GM19328 (cell line): ENCODE data around the gene OR12D1.
"Not testable (repeated sequence)": the region's sequence is repeated elsewhere in the genome, so short reads cannot be mapped to it uniquely, and the experiment has no call there.

Experiments used
- ATAC-seq: cut with Tn5 transposase; IDR thresholded peaks from one replicate; pipeline ENCODE4 v1.9.1; 2021; ENCODE audit warnings: mild to moderate bottlenecking, moderate library complexity; ENCODE audit not compliant: unreplicated experiment

Gene OR12D1

DNA sequence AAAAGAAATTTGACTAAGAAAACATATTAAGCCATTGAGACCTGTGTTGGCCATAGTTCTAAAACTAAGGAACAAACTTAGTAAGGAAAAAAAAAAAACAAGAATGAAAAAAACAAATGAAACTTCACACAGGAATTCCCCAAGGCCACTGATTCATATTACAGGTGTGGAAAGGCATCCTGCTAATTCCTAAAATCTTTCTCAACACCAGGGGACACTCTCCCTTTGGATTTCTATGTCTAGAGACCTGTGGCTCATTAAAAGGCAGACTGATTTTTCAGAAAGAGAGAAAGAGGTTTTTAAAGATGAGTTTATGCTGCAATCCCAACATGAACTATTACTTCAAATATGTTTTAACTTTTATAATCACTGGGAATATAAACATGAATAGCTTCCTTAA lies at the start of gene OR12D1:
OR12D1 (plus strand) TSS at position 341 of the 400 bp plus-strand sequence.
- ATAC-seq, result no peak

DNA sequence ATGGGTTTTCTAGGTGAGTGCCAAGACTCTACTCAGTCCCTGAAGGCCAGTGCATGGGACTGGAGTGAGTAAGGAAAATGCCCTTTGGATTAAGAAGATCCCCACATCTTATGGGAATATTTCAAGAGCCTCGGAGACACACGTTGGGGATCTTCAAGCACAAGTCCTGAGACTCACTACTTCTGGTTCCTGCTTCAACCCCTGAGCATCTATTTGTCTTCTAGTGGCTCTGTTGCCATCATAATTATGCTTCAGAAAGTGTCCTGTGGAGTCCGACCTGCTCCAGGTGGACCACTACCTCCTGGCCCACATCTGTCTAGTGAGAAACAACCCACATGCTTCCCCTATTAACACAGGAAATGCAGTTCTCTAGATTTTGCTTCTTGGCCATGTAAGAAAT lies 46.0 kb upstream of the OR12D1 start, which contains the start of gene OR5V1:
OR5V1 (minus strand) TSS at position 101 of the 400 bp plus-strand sequence. CDS start 12,670 bp downstream, outside the sequence.
- ATAC-seq, result no peak

DNA sequence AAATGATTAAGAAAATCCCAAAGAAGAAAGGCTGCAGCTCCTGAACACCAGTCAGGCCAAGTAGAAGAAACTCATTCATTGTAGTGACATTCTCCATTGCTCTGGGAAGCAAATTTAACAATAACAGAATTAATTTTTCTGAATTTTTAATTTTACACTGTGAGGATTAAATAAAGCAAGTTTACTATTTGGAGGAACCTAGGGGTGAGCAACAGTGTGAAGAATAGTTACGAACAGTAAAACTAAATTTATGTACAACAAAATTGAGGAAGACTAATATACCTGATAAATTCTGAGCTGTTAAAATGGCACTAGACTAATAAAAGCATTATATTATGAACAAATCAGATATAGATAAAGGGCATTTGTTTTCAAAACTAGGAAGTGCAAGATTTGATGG lies 39.5 kb upstream of the OR12D1 start, which contains the start of gene OR12D3:
OR12D3 (minus strand) TSS at position 101 of the 400 bp plus-strand sequence; CDS start at position 97, 4 bp downstream.
- ATAC-seq, result no peak

DNA sequence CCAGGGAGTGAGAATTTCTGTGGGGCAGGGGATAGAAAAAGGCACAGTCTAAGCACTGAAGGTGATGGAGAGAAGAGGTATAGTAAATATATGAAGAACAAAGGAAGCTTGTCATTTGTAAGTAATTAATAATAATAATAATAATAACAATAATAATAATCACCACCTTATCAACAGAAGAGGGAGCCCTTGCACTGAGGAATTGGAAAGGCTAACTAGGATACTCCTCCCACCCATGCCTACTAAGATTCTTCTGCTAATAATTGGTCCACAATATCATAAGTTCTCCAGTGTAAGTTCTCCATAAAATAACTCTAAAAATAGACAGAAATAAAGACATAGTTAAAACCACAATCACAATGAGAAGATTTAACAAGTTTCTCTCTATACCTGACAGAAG lies 38.7 kb upstream of the OR12D1 start:
- no peak for ATAC-seq

DNA sequence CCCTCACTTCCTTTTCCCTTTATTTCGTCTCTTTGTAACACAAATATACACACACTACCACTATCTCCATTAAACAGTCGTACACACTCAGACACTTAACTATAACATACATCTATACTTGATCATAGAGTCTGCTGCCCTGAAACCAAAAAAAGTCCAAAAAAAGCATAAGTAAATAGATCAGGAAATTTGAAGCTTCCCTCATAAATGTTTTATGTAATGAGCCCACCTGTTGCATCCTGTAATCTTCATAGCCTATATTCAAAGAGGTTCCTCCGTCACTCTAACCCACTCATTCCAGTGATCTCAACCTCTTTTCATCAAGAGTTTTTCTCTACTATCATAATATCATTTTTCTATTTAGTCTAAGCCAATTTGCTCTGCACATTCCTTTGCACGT lies 26.2 kb upstream of the OR12D1 start:
- ATAC-seq, result no peak

DNA sequence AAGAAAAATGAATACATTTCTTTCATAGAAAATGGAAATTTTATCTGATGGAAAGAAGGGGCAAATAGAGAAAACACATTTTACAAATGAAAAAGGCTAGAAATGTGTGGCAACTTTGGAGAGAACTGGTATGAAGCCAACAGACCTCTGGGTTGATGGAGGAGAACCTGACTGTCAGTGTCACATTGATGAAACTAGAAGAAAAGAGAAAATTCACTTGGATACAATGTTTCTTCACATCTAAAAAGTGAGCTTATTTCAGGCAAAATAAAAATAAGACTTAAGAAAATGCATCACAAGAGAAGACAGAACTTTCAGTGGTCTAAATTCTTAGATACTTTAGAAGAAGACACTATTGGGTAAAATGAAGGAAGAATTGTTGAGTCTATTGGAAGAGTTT lies 19.4 kb upstream of the OR12D1 start, which contains the start of gene OR12D2:
OR12D2 (plus strand) TSS at position 301 of the 400 bp plus-strand sequence. CDS start 1,069 bp downstream, outside the sequence.
- ATAC-seq, result no peak

DNA sequence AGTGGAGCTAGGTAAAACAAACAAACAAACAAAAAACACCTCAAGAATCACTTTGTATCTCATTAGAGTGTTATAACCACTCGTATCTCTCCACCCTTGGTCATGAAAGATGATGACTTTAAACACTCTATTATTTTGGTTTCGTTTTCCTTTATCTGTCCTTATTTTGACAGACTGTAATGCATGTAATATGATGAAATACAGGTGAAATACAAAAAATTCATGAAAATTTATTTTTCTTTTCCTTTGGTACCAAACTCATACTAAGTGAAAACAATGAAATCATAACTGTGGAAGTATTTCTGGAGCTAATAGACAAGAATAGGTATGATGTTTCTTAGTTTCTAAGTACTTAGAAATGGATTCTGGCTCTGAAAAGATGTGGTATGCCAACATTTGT lies 15.2 kb upstream of the OR12D1 start:
- ATAC-seq, result no peak

DNA sequence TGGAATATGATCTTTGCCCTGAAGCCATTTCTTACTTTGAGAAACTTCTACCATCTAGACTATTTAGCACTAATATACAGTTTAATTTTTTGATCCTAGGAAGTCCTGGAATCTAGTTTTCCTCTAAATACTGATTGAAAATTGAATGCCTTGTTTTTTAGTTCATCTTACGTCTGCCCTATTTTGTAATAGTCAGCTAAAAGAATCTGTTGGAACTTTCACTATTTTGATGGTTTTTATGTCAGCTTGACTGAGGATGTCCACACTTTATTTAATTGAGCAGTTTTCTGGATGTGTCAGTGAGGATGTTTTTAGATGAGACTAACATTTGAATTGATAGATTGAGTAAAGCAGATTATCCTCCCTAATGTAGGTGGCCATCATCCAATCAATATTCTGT lies 10.9 kb upstream of the OR12D1 start:
- ATAC-seq, result no peak

DNA sequence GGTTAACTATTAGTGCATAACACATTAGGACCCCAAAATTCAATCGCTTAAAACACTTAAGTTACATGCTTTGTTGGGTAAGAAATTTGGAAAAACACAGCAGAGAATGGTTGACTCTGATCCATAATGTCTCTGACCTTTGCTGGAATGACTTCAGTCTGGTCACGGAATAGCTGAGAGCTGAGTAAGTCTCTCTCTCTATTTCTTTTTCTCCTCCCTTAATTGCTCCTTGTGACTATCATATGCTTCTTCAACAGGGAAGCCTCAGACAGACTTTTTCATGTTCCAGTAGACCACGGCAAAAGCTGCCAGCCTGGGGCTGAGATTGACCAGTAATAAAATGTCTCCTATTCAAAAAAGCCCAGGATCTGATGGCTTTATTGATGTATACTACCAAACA lies 4.8 kb downstream of the OR12D1 start:
- no peak for ATAC-seq

DNA sequence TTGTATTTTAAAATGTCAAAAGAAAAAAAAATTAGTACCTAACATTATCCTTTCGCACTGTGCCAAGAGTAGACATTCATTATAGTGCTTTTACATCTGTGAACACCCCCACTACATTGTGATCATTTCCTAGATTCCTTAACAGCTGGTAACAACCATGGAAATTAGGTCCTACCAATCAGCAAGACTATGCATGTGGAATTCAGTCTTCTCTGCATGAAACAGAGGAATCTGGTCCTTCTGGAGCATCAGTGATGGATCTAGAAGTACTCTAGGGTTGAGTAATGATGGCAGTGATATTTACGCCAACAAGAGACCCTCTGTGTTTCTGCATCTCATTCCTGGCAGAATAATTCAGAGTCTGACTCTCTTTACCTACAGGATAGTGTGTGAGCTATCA lies 9.4 kb downstream of the OR12D1 start:
- no peak for ATAC-seq

DNA sequence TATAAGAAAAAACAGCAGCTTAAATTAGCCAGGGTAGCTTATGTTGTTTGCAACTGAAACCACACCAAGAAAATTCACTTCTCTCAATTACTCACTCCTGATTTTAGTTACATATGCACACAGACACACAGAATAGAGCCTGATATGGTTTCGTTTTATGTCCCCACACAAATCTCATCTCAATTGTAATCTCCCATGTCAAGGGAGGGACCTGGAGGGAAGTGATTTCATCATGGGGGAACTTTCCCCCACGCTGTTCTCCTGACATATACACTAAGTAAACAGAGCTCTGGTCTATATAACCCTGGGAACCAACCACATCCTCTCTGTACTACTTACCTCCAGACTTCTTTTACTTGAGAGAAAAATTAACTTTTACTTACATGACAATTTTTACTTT lies 9.8 kb downstream of the OR12D1 start:
- ATAC-seq, result no peak

DNA sequence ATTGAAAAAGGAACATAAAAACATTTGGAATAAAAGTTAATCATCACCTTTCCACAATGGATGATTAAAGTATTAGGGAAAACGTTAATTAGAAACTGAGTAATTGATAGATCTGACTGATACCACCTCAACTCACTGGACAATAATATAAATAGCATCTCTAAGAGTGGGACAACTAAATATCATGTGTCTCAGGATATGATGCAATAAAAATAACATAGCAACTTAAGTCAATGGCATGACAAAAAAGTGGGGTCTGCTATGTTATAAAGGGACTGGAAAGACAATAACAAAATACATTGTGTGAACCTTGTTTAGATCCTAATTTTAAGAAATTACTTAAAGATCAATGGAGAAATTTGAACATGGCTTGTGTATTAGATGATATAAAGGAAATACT lies 10.3 kb downstream of the OR12D1 start:
- no peak for ATAC-seq

DNA sequence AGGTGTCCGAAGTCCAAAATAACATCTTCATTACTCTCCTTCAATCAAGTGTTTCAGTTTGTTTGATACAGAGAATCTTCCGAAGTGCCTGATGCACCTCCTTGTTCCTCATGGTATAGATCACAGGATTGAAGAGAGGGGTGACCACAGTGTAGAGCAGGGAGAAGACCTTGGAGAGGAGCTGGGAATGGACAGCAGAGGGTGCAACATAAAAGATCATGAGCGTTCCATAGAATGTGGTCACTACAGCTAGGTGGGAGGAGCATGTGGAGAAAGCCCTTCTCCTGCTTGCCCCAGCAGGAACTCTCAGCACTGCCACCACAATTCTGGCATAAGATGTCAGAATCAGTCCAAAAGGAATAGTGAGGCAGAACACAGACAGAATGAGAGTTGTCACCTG lies 11.9 kb downstream of the OR12D1 start:
- no peak for ATAC-seq

DNA sequence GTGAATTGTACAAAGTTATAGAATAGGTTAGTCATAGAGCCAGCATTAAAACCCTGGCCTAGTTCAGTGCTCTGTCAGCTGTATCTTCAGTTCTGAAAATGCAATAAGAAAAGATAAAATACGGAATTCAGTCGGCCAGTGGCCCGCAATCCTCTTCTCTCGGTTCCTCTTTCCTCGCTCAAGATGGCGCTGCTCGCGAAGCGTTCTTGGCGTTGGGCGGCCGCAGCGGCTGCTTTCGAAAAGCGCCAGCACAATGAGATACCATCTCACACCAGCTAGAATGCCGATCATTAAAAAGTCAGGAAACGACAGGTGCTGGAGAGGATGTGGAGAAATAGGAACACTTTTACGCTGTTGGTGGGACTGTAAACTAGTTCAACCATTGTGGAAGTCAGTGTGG lies 22.0 kb downstream of the OR12D1 start:
- ATAC-seq, result not testable (repeated sequence)

DNA sequence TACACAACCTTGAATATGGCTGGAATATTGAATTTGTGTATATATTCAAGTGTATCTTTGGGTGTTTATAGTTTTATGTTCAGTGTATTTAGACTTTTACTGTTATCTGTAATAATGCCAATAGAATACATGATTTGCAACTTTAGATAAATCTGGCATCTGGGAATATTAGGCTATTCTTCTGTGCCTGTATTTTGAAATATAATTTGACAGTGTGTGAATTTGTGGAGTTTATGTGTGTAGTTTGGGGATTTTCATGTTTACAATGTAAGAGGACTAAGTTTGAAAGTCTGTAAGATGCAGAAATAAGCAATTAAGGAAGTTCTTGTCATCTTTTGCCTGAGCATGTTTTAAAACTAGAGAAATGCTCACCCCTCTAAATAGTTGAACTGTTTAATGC lies 24.3 kb downstream of the OR12D1 start, which contains the start of gene OR10C1:
OR10C1 (plus strand) TSS at position 301 of the 400 bp plus-strand sequence. CDS start 710 bp downstream, outside the sequence.
- no peak for ATAC-seq

DNA sequence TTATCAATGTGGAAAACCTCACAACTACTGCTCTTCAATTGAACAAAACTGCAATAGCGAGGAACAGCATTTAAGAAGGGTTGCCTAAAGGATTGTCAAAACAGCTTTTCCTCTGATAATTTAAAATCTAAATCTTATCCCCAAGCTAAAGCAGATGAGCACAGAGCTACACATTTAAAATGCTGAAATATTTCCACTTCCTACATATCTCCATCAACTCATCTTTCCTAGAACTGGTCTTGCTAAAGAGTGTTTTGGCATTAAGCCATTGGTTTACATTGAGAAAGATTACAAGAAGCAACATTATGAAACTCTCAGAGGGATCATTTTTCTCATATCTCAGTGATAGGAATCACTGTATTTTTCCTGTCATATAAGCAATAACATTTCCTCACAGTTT lies 28.0 kb downstream of the OR12D1 start:
- no peak for ATAC-seq

DNA sequence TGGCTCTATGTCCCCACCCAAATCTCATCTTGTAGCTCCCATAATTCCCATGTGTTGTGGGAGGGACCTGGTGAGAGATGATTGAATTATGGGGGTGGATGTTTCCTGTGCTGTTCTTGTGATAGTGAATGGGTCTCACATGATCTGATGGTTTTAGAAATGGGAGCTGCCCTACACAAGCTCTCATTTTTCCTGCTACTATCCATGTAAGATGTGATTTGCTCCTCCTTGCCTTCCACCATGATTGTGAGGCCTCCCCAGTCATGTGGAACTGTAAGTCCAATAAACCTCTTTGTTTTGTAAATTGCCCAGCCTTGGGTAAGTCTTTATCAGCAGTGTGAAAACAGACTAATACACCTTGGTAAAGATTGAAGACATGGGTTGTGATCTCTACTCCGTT lies 29.3 kb downstream of the OR12D1 start:
- ATAC-seq, result not testable (repeated sequence)

DNA sequence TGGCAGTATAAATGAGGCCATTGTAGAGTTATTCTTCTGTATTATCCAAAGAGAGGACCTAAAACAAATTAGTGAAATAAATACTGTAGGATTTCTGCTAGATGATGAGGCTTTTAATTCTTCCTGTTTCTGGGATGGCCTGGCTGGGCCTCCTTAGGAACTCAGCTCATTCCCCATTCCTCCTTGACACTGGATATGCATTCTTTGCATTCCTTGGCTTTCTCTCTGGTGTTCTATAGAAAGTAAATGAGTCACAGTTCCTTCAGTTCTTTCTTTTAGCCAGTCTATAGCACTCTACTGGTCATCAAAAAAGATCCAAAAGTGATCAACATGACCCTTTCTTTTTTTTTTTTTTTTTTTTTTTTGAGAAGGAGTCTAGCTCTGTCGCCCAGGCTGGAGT lies 32.9 kb downstream of the OR12D1 start:
- no peak for ATAC-seq

DNA sequence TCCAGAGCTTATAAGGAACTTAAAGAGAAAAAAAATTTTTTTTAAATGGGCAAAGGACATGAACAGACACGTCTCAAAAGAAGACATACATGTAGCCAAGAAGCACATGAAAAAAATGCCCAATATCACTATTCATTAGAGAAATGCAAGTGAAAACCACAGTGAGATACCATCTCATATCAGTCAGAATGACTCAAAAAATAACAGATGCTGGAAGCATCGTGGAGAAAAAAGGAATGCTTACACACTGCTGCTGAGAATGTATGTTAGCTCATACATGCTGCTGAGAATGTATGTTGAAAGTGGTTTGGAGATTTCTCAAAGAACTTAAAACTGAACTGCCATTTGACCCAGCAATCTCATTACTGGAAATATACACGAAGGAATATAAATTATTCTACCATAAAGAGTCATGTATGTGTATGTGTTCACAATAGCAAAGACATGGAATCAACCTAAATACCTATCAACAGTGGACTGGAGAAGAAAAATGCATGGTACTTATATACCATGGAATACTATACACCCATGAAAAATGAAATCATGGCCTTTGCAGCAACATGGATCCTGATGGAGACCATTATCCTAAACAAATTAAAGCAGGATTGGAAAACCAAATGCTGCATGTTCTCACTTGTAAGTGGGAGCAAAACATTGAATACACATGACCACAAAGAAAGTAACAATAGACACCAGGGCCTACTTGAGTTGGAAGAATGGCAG lies 36.9 kb downstream of the OR12D1 start:
- ATAC-seq, result no peak

DNA sequence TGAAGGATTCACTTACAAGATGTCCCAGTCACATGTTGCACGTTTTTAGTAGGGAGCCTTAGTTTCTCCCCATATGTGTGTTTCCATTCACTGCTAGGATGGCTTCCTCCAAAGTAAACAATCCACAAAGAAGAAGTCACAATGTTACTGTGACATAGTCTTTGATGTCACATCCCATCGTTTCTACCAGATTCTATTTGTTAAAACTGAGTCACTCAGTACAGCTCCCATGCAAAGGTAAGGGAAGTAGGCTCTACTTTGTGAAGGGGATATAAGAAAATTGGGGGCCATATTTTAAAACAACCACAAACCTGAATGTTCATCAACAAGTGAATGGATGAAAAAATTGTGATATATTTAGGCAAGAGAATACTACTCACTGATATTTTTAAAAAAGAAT lies 42.2 kb downstream of the OR12D1 start, which contains the start of the genes OR11A1 and OR2H1:
OR11A1 (minus strand) TSS at position 101 of the 400 bp plus-strand sequence. CDS start 29,430 bp downstream, outside the sequence.
OR2H1 (plus strand) TSS at position 185 of the 400 bp plus-strand sequence. CDS start 4,615 bp downstream, outside the sequence.
- ATAC-seq, result no peak

DNA sequence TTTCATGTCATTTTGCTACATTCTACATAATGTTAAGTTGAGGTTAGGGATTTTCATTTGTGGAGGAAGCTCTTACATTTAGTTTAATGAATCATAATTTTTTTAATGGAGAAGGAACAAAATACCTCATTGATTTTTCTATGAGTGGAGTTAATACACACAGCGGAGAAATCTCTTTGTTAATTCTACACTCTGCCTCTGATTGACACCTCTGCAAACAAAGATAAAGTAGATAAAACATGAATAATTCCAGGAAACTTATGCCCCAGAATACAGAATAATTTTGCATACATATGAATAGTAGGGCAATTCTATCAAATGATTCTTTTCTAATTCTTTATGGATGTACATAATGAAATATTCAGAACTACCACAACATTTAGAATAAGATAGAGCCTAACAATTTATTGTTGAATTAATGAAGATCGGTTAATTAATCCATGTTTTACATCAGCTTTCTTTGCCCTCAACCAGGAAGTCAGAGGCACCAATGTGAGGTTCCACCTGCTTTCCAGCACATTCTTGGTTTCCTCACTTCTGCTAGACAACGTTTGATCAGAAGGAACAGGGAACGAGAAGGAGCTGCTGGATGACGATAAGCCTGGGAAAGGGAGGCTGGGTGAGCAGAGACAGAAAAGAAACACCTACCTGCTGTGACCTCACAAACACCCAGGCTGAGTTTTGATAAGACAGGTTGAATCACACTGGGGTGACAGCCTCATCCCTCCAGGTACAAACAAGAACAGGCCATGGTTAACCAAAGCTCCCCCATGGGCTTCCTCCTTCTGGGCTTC lies 46.5 kb downstream of the OR12D1 start:
- ATAC-seq, result no peak
